SK-N-MC (cell line): ENCODE measurements around the gene POLR1A.
A peak's percentile ranks its signal among the peaks of the same experiment; 100 is the strongest.

Experiments
- DNase-seq: peaks from one replicate; pipeline ENCODE4 v3.0.0-alpha.2; 2011; ENCODE audit warnings: low read depth, low spot score
- H3K27ac ChIP-seq: fragments of 200-600 bp; sonication (generic); 2 replicates; pipeline ENCODE4 v1.5.1; 2016; ENCODE audit warnings: mixed run types
- H3K36me3 ChIP-seq: fragments of 200-600 bp; sonication (generic); 2 replicates; pipeline ENCODE4 v1.6.1; 2017; ENCODE audit warnings: antibody characterized with exemption, low read length, mixed read lengths; ENCODE audit not compliant: insufficient read depth
- H3K4me3 ChIP-seq: fragments of 200-600 bp; sonication (generic); 2 replicates; pipeline ENCODE4 v1.5.1; 2016
- H3K9ac ChIP-seq: fragments of 200-600 bp; sonication (generic); 2 replicates; pipeline ENCODE4 v1.8.0; 2017; ENCODE audit warnings: mixed run types, mixed read lengths; ENCODE audit not compliant: insufficient read length
- H3K9me3 ChIP-seq: fragments of 200-600 bp; sonication (generic); 2 replicates; pipeline ENCODE4 v1.6.1; 2017; ENCODE audit warnings: low read depth, mild to moderate bottlenecking, antibody characterized with exemption, low read length, moderate library complexity, mixed read lengths
- EZH2 ChIP-seq: fragments of 200-600 bp; sonication (generic); IDR thresholded peaks from one replicate; pipeline ENCODE4 v1.6.1; 2017; ENCODE audit warnings: antibody characterized with exemption
- FOXP2 ChIP-seq: optimal IDR thresholded peaks from 2 replicates; pipeline ENCODE3; 2011; ENCODE audit warnings: mild to moderate bottlenecking, moderate library complexity; ENCODE audit not compliant: insufficient read depth; ENCODE audit errors: extremely low read length, control extremely low read depth
- POLR2AphosphoS5 ChIP-seq: IDR thresholded peaks from 2 replicates; pipeline ENCODE4 v1.6.1; 2012; ENCODE audit warnings: mild to moderate bottlenecking, low read depth, low read length, borderline replicate concordance

Gene POLR1A

GRCh38 chr2:86006524-86006923 lies 99.2 kb downstream of the POLR1A start:
- Histone ChIP-seq H3K4me3 (no peak overlapping the region), H3K9ac (no peak overlapping the region), H3K36me3 (no peaks in the 10 kb centered on the region), H3K27ac (no peak overlapping the region), H3K9me3 (0 out of 2 replicates have a peak, but pooled peaks cover 4% of the 10 kb centered on the region)
- no peak for TF ChIP-seq EZH2
- no peak for TF ChIP-seq FOXP2
- TF ChIP-seq POLR2AphosphoS5 = no peak
- no peak for DNase-seq

- no peak overlapping the region for H3K4me3 ChIP-seq
- TF ChIP-seq POLR2AphosphoS5 = no peak
- TF ChIP-seq FOXP2 = no peak
- TF ChIP-seq EZH2 = no peak
- H3K27ac ChIP-seq = no peak overlapping the region
- H3K9me3 ChIP-seq = 0 out of 2 replicates have a peak, but pooled peaks cover 4% of the 10 kb centered on the region
- H3K9ac ChIP-seq = no peak overlapping the region
- DNase-seq = no peak
- no peaks in the 10 kb centered on the region for H3K36me3 ChIP-seq
These were observed 101.7 kb downstream of the POLR1A start for GRCh38 chr2:86003967-86004366.

- H3K36me3 ChIP-seq = no peaks in the 10 kb centered on the region
- no peak overlapping the region for H3K9ac ChIP-seq
- 0 out of 2 replicates have a peak, but pooled peaks cover 4% of the 10 kb centered on the region for H3K9me3 ChIP-seq
- no peak overlapping the region for H3K4me3 ChIP-seq
- no peak for DNase-seq
- H3K27ac ChIP-seq = no peak overlapping the region
- no peak for TF ChIP-seq FOXP2
- TF ChIP-seq EZH2 = no peak
- TF ChIP-seq POLR2AphosphoS5 = no peak
These were observed 102.6 kb downstream of the POLR1A start for GRCh38 chr2:86003104-86003503.

GRCh38 chr2:86002375-86002774 lies 103.3 kb downstream of the POLR1A start:
- H3K9ac ChIP-seq = no peak overlapping the region
- no peak overlapping the region for H3K4me3 ChIP-seq
- H3K9me3 ChIP-seq = 0 out of 2 replicates have a peak, but pooled peaks cover 4% of the 10 kb centered on the region
- H3K27ac ChIP-seq = no peak overlapping the region
- H3K36me3 ChIP-seq = no peaks in the 10 kb centered on the region
- TF ChIP-seq FOXP2 (no peak), POLR2AphosphoS5 (no peak), EZH2 (no peak)
- no peak for DNase-seq

- Histone ChIP-seq H3K4me3 (no peak overlapping the region), H3K9me3 (0 out of 2 replicates have a peak, but pooled peaks cover 4% of the 10 kb centered on the region), H3K9ac (no peak overlapping the region), H3K27ac (no peak overlapping the region), H3K36me3 (no peaks in the 10 kb centered on the region)
- TF ChIP-seq FOXP2 = no peak
- TF ChIP-seq POLR2AphosphoS5 = no peak
- TF ChIP-seq EZH2 = no peak
- DNase-seq = no peak
These were observed 104.4 kb downstream of the POLR1A start for GRCh38 chr2:86001326-86001725.

- TF ChIP-seq EZH2 = no peak
- no peak for TF ChIP-seq FOXP2
- no peak for TF ChIP-seq POLR2AphosphoS5
- no peak for DNase-seq
- Histone ChIP-seq H3K9me3 (0 out of 2 replicates have a peak, but pooled peaks cover 1% of the 10 kb centered on the region), H3K4me3 (no peak overlapping the region), H3K9ac (no peak overlapping the region), H3K27ac (peak overlapping the region; percentile 99), H3K36me3 (no peaks in the 10 kb centered on the region)
These were observed 104.8 kb downstream of the POLR1A start for GRCh38 chr2:86000938-86001312.

GRCh38 chr2:86000131-86000937 lies 105.4 kb downstream of the POLR1A start:
- Histone ChIP-seq H3K36me3 (no peaks in the 10 kb centered on the region), H3K9me3 (no peaks in the 10 kb centered on the region), H3K27ac (peak overlapping the region; percentile 99), H3K4me3 (0 out of 2 replicates have a peak overlapping the region, but pooled peaks have one; percentile 44), H3K9ac (no peak overlapping the region)
- TF ChIP-seq EZH2 = no peak
- TF ChIP-seq POLR2AphosphoS5 = no peak
- no peak for TF ChIP-seq FOXP2
- no peak for DNase-seq

- DNase-seq = peak; percentile 56
- TF ChIP-seq EZH2 (no peak), POLR2AphosphoS5 (no peak), FOXP2 (no peak)
- H3K9me3 ChIP-seq = no peaks in the 10 kb centered on the region
- H3K27ac ChIP-seq = peak overlapping the region; percentile 99
- H3K4me3 ChIP-seq = peak overlapping the region; percentile 44
- peak overlapping the region; percentile 54 for H3K9ac ChIP-seq
- no peaks in the 10 kb centered on the region for H3K36me3 ChIP-seq
These were observed 106.4 kb downstream of the POLR1A start for GRCh38 chr2:85999061-85999831.
